Panc1 (cell line): ENCODE results near the gene SPATA21. TPM values are rescaled to one million over a fixed set of nuclear protein-coding genes. Genes with fewer than 3 reads are reported as not detected.

ENCODE experiments used
- ATAC-seq: fragments of 200-7000 bp; cut with Tn5 transposase; 2 replicates; pipeline ENCODE4 v1.9.1; 2020; ENCODE audit warnings: mild to moderate bottlenecking, moderate library complexity
- BruUV-seq: library from RNA; stranded (reverse); fragments of 400-500 nt; replicated peaks from 2 replicates; lab custom pipeline; 2021; lab: Mats Ljungman, UMichigan
- CTCF ChIA-PET: fragments of 300-600 bp; sonication (Branson Sonifier 250); formaldehyde crosslinking; loops from one replicate; lab custom pipeline; 2022; ENCODE audit warnings: antibody characterized with exemption; lab: Charles Lee
- POLR2A ChIA-PET: fragments of 300-600 bp; sonication (Branson Sonifier 250); formaldehyde crosslinking; loops from one replicate; lab custom pipeline; 2022; ENCODE audit warnings: antibody characterized with exemption; lab: Charles Lee
- DNase-seq: peaks from one replicate; pipeline ENCODE4 v3.0.0-alpha.2; 2010; ENCODE audit warnings: low read depth, low spot score
- H3K27ac ChIP-seq: 2 replicates; pipeline ENCODE4 v1.5.1; 2011; ENCODE audit warnings: mild to moderate bottlenecking, low read length, inconsistent platforms
- H3K27me3 ChIP-seq: fragments of 200-500 bp; sonication (Bioruptor generic); 2 replicates; pipeline ENCODE4 v1.6.0; 2014; ENCODE audit warnings: low read length, inconsistent platforms; ENCODE audit not compliant: control insufficient read depth, insufficient read depth
- H3K36me3 ChIP-seq: fragments of 200-500 bp; sonication (Bioruptor generic); 2 replicates; pipeline ENCODE4 v1.5.1; 2014; ENCODE audit warnings: inconsistent platforms, mild to moderate bottlenecking, low read length, moderate library complexity; ENCODE audit not compliant: control insufficient read depth, insufficient read depth
- H3K4me1 ChIP-seq: 2 replicates; pipeline ENCODE4 v1.5.1; 2011; ENCODE audit warnings: inconsistent platforms, mild to moderate bottlenecking, low read length, moderate library complexity; ENCODE audit not compliant: control insufficient read depth, insufficient read depth
- H3K4me3 ChIP-seq, 2 experiments: 2 replicates each; pipeline ENCODE4 v1.5.1; 2011 to 2012; ENCODE audit warnings: low read depth in 2 of 2, low read length in 2 of 2, mild to moderate bottlenecking in 2 of 2, inconsistent platforms in 1 of 2, moderate library complexity in 1 of 2
- H3K9me3 ChIP-seq: fragments of 200-500 bp; sonication (Bioruptor generic); 2 replicates; pipeline ENCODE4 v1.5.1; 2014; ENCODE audit warnings: low read depth, mild to moderate bottlenecking, inconsistent platforms, low read length, moderate library complexity; ENCODE audit not compliant: control insufficient read depth, insufficient read depth
- POLR2AphosphoS5 ChIP-seq: IDR thresholded peaks from 2 replicates; pipeline ENCODE4 v1.6.1; 2012; ENCODE audit warnings: mild to moderate bottlenecking, low read depth, low read length, moderate library complexity
- REST ChIP-seq, 2 experiments: IDR thresholded peaks; 2 replicates each; pipeline ENCODE4 v1.6.1; 2011 to 2012; ENCODE audit warnings: low read depth in 2 of 2, control low read depth in 1 of 2, low read length in 1 of 2, mild to moderate bottlenecking in 1 of 2, moderate library complexity in 1 of 2; ENCODE audit not compliant: insufficient read depth in 1 of 2
- SIN3A ChIP-seq: IDR thresholded peaks from 2 replicates; pipeline ENCODE4 v1.6.1; 2012; ENCODE audit warnings: low read depth, mild to moderate bottlenecking, low read length, moderate library complexity, borderline replicate concordance; ENCODE audit not compliant: insufficient read depth
- TCF7L2 ChIP-seq: IDR thresholded peaks from 2 replicates; pipeline ENCODE4 v1.6.1; 2011; ENCODE audit warnings: mild to moderate bottlenecking, low read depth, low read length, inconsistent platforms
- in situ Hi-C: cut with HindIII; loops from 2 replicates; pipeline ENCODE4 v1.10.0; 2016; ENCODE audit warnings: low sequenced_read_pairs, low pct_unique_long_range_greater_than_20kb
- intact Hi-C: fragments of 100-400 bp; cut with micrococcal nuclease; formaldehyde crosslinking; loops from one replicate; pipeline ENCODE4 v1.10.0; 2022; ENCODE audit not compliant: unreplicated experiment
- total RNA-seq: library from RNA; stranded (reverse); gene quantifications from one replicate; pipeline ENCODE4 v1.2.1, GENCODE V29; 2021; ENCODE audit not compliant: unreplicated experiment
- TF ChIP-seq, protein P1 (sequence below): fragments of 450-650 bp; IDR thresholded peaks from 2 replicates; pipeline ENCODE4 v1.5.1; 2017; ENCODE audit warnings: mild to moderate bottlenecking

SPATA21 gene
- total RNA-seq, 1 experiment from 2014 or later: not detected

GRCh38 chr1:16397120-16397519, 40.1 kb downstream of the SPATA21 start:
- ChIA-PET CTCF (no interaction called here), POLR2A (no interaction called here)
- in situ Hi-C loops: no loop called here
- Histone ChIP-seq H3K9me3 (no peaks in the 10 kb centered on the region), H3K36me3 (no peaks in the 10 kb centered on the region), H3K27ac (0 out of 2 replicates have a peak overlapping the region, but pooled peaks have one; percentile 41), H3K4me3 (no peak overlapping the region), H3K4me1 (peaks cover 23% of the 10 kb centered on the region), H3K27me3 (no peaks in the 10 kb centered on the region)
- intact Hi-C loops: no loop called here
- TF ChIP-seq POLR2AphosphoS5 (no peak), REST (IDR thresholded peaks at IDR 0.05; ENCODE audit: insufficient read depth in 1 of 2, low read depth in 2 of 2, low read length in 1 of 2) (no peak), TCF7L2 (no peak), SIN3A (no peak)
- TF ChIP-seq, protein P1, sequence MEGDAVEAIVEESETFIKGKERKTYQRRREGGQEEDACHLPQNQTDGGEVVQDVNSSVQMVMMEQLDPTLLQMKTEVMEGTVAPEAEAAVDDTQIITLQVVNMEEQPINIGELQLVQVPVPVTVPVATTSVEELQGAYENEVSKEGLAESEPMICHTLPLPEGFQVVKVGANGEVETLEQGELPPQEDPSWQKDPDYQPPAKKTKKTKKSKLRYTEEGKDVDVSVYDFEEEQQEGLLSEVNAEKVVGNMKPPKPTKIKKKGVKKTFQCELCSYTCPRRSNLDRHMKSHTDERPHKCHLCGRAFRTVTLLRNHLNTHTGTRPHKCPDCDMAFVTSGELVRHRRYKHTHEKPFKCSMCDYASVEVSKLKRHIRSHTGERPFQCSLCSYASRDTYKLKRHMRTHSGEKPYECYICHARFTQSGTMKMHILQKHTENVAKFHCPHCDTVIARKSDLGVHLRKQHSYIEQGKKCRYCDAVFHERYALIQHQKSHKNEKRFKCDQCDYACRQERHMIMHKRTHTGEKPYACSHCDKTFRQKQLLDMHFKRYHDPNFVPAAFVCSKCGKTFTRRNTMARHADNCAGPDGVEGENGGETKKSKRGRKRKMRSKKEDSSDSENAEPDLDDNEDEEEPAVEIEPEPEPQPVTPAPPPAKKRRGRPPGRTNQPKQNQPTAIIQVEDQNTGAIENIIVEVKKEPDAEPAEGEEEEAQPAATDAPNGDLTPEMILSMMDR: no peak
- no peak for DNase-seq
- ATAC-seq: no peak
- BruUV-seq: no TSS peak

DNA sequence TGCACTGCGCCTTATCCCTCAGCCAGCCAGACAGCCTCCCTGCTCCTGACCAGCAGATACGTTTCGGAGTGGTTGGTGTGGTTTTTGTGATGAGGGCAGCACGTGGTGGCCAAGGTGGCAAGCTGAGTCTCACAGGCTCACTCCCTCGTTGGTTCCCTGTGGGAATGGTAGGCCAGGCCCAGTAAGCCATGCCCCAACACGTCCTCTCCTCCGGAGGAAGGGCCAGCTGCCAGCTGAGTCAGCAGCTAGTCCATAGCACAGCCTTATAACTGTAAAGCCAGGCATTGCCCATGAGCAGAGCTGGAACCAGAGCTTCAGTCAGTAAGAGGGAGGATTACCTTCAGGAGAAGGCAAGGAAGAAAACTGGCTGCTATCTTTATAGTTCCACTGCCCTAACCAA, 40.6 kb downstream of the SPATA21 start:
- H3K4me3 ChIP-seq: no peak overlapping the region
- no peak for DNase-seq
- BruUV-seq: no TSS peak
- no peaks in the 10 kb centered on the region for H3K9me3 ChIP-seq
- no peaks in the 10 kb centered on the region for H3K36me3 ChIP-seq
- H3K27ac ChIP-seq: 0 out of 2 replicates have a peak overlapping the region, but pooled peaks have one; percentile 41
- in situ Hi-C loops: no loop called here
- H3K4me1 ChIP-seq: peaks cover 29% of the 10 kb centered on the region
- ATAC-seq: peak; percentile 22; the same call in 1 of the 2 replicates
- intact Hi-C loops: no loop called here
- CTCF ChIA-PET: no interaction called here
- TF ChIP-seq SIN3A (no peak), REST (IDR thresholded peaks at IDR 0.05; ENCODE audit: insufficient read depth in 1 of 2, low read depth in 2 of 2, low read length in 1 of 2) (no peak), TCF7L2 (no peak), POLR2AphosphoS5 (no peak)
- TF ChIP-seq, protein P1: no peak
- H3K27me3 ChIP-seq: no peaks in the 10 kb centered on the region
- POLR2A ChIA-PET: no interaction called here
